Nephron progenitor cell (in vitro differentiated cells): ENCODE measurements around the gene MRM1.
A peak's percentile ranks its signal among the peaks of the same experiment; 100 is the strongest.

Experiments
- DNase-seq: peaks from one replicate; pipeline ENCODE4 v3.0.0; 2021
- H3K27ac Mint-ChIP-seq: 2 replicates; pipeline ENCODE4 v1.8.0; 2021; ENCODE audit warnings: mild to moderate bottlenecking, moderate library complexity, mixed read lengths
- H3K27me3 Mint-ChIP-seq: 2 replicates; pipeline ENCODE4 v1.8.0; 2021; ENCODE audit warnings: mild to moderate bottlenecking, low read depth, mixed read lengths; ENCODE audit not compliant: poor library complexity
- H3K36me3 Mint-ChIP-seq: 2 replicates; pipeline ENCODE4 v1.8.0; 2021; ENCODE audit warnings: low read depth, mixed read lengths
- H3K4me1 Mint-ChIP-seq: 2 replicates; pipeline ENCODE4 v1.8.0; 2021; ENCODE audit warnings: mixed read lengths
- H3K4me3 Mint-ChIP-seq: 2 replicates; pipeline ENCODE4 v1.8.0; 2021; ENCODE audit warnings: mild to moderate bottlenecking, moderate library complexity, mixed read lengths
- H3K9me3 Mint-ChIP-seq: 2 replicates; pipeline ENCODE4 v1.8.0; 2021; ENCODE audit warnings: mild to moderate bottlenecking, moderate library complexity, mixed read lengths
- TF ChIP-seq, protein P1 (sequence below): fragments of 200-600 bp; sonication (generic); IDR thresholded peaks from 2 replicates; pipeline ENCODE4 v1.5.0; 2021; ENCODE audit warnings: antibody characterized with exemption

MRM1 gene

DNA sequence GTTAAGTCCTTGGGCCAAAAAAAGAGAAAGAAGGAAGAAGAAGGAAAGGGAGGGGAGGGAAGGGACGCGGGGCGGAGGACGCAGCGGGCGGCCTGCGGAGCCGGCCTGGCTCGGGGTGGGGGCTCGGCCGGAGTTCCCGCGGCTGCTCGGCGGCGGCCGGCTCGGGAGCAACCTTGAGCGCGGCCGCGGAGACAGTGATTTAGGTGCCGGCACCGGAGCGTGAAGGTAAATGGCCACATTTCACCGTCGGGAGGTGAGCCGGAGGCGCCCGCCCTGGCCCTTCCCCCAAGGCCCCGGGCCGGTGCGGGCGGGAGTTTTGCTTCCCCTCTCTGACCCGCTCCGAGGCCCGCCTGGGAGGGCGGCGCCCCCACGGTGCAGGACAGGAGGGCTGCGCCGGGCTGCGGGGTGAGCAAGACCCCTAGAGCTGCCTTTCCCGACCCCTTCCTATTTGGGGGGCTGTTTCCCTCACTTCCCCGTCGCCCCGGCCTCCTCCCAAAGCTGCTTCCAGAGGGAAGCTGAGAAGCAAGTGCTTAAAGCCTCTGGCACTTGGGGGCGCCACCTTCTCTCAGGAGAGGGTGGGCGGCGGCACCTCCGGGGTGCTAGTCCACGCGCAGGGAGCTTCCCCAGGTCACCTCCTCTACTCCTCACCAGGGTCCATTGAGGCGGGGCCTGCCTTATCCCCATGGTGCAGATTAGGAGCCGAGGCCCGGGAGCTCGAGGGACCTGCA lies 56.5 kb downstream of the MRM1 start:
- Mint-ChIP-seq H3K4me3 (peak overlapping the region; percentile 77), H3K27me3 (peaks cover 92% of the 10 kb centered on the region), H3K9me3 (no peaks in the 10 kb centered on the region), H3K27ac (no peak overlapping the region), H3K36me3 (no peaks in the 10 kb centered on the region), H3K4me1 (peaks cover 56% of the 10 kb centered on the region)
- peak; percentile 84 for DNase-seq
- TF ChIP-seq, protein P1, sequence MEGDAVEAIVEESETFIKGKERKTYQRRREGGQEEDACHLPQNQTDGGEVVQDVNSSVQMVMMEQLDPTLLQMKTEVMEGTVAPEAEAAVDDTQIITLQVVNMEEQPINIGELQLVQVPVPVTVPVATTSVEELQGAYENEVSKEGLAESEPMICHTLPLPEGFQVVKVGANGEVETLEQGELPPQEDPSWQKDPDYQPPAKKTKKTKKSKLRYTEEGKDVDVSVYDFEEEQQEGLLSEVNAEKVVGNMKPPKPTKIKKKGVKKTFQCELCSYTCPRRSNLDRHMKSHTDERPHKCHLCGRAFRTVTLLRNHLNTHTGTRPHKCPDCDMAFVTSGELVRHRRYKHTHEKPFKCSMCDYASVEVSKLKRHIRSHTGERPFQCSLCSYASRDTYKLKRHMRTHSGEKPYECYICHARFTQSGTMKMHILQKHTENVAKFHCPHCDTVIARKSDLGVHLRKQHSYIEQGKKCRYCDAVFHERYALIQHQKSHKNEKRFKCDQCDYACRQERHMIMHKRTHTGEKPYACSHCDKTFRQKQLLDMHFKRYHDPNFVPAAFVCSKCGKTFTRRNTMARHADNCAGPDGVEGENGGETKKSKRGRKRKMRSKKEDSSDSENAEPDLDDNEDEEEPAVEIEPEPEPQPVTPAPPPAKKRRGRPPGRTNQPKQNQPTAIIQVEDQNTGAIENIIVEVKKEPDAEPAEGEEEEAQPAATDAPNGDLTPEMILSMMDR, result peak; percentile 15
